B cell (primary cell): ENCODE measurements around the gene ARPC1A. TPM values are rescaled to one million over a fixed set of nuclear protein-coding genes. Genes with fewer than 3 reads are reported as not detected.

Experiments
- ATAC-seq: fragments of 200-7000 bp; cut with Tn5 transposase; one replicate; pipeline ENCODE4 v1.10.0; 2021; ENCODE audit warnings: low read depth, mild to moderate bottlenecking, moderate number of reproducible peaks, moderate library complexity
- CTCF ChIA-PET: fragments of 350-600 bp; sonication (Branson Sonifier 250); formaldehyde crosslinking; loops from one replicate; lab custom pipeline; 2021; ENCODE audit warnings: antibody characterized with exemption, inconsistent platforms; lab: Charles Lee
- POLR2A ChIA-PET: fragments of 350-600 bp; sonication (Branson Sonifier 250); formaldehyde crosslinking; loops from one replicate; lab custom pipeline; 2021; ENCODE audit warnings: antibody characterized with exemption; lab: Charles Lee
- DNase-seq: peaks from one replicate; pipeline ENCODE4 v3.0.0; 2013
- H2AFZ ChIP-seq: 2 replicates; pipeline ENCODE4 v1.6.1; 2012; ENCODE audit warnings: mild to moderate bottlenecking, low read depth, low read length; ENCODE audit not compliant: insufficient read depth, poor library complexity, severe bottlenecking
- H3K27ac ChIP-seq, 2 donors: 1 replicate in 1 of 2; 2 replicates in 1 of 2; pipeline ENCODE4 v1.5.1; 2012 to 2013; ENCODE audit warnings: low read length in 2 of 2, mild to moderate bottlenecking in 2 of 2, moderate library complexity in 1 of 2
- H3K27me3 ChIP-seq, 4 experiments: fragments of 200-600 bp in 1 of 4; sonication (generic) in 1 of 4; replicated peaks in 1 of 4; 1 replicate in 2 of 4; 2 replicates in 2 of 4; pipeline versions ENCODE4 v1.6.1 to v1.7.0; 2013 to 2016; ENCODE audit warnings: low read length in 3 of 4, mild to moderate bottlenecking in 2 of 4, mixed read lengths in 1 of 4, moderate library complexity in 1 of 4; ENCODE audit not compliant: insufficient read depth in 4 of 4, control insufficient read depth in 3 of 4; ENCODE audit errors: control extremely low read depth in 1 of 4
- H3K36me3 ChIP-seq, 2 experiments: replicated peaks in 1 of 2; 1 replicate in 1 of 2; 2 replicates in 1 of 2; pipeline versions ENCODE4 v1.6.1 to v1.7.1; 2013; ENCODE audit warnings: low read length in 1 of 2; ENCODE audit not compliant: insufficient read depth in 2 of 2, control insufficient read depth in 1 of 2; ENCODE audit errors: control extremely low read depth in 1 of 2, extremely low read depth in 1 of 2
- H3K4me1 ChIP-seq, 2 donors: fragments of 200-600 bp in 1 of 2; sonication (generic) in 1 of 2; 1 replicate in 1 of 2; 2 replicates in 1 of 2; pipeline versions ENCODE4 v1.5.1 to v1.6.1; 2013 to 2017; ENCODE audit warnings: low read length in 2 of 2; ENCODE audit not compliant: control insufficient read depth in 2 of 2, insufficient read depth in 2 of 2
- H3K4me2 ChIP-seq: replicated peaks from 2 replicates; pipeline ENCODE3; 2012; ENCODE audit warnings: mild to moderate bottlenecking, low read depth, low read length; ENCODE audit not compliant: poor library complexity, severe bottlenecking
- H3K4me3 ChIP-seq, 5 experiments: fragments of 200-600 bp in 1 of 5; sonication (generic) in 1 of 5; 1 replicate in 3 of 5; 2 replicates in 2 of 5; pipeline versions ENCODE4 v1.5.1 to v1.7.0; 2011 to 2016; ENCODE audit warnings: low read length in 4 of 5, mild to moderate bottlenecking in 4 of 5, low read depth in 2 of 5, control low read depth in 1 of 5, moderate library complexity in 1 of 5; ENCODE audit not compliant: insufficient read depth in 1 of 5; ENCODE audit errors: control extremely low read depth in 1 of 5, extremely low read depth in 1 of 5
- H3K79me2 ChIP-seq: fragments of 200-600 bp; sonication (generic); one replicate; pipeline ENCODE4 v1.6.0; 2016; ENCODE audit warnings: low read length; ENCODE audit not compliant: control insufficient read depth, insufficient read depth
- H3K9ac ChIP-seq: fragments of 200-600 bp; sonication (generic); 2 replicates; pipeline ENCODE4 v1.6.1; 2017; ENCODE audit warnings: mild to moderate bottlenecking, low read length, moderate library complexity
- H3K9me3 ChIP-seq, 3 donors: one replicate each; pipeline versions ENCODE4 v1.6.1 to v1.7.1; 2013; ENCODE audit warnings: low read length in 2 of 3; ENCODE audit not compliant: control insufficient read depth in 2 of 3, insufficient read depth in 1 of 3; ENCODE audit errors: control extremely low read depth in 1 of 3
- H4K20me1 ChIP-seq: 2 replicates; pipeline ENCODE4 v1.6.0; 2012; ENCODE audit warnings: mild to moderate bottlenecking, low read length; ENCODE audit not compliant: insufficient read depth, control insufficient read depth, poor library complexity, severe bottlenecking
- H3K27ac Mint-ChIP-seq: one replicate; pipeline ENCODE4 v1.8.0; 2021; ENCODE audit warnings: mixed read lengths
- H3K27me3 Mint-ChIP-seq: one replicate; pipeline ENCODE4 v1.8.0; 2021; ENCODE audit warnings: mixed read lengths
- H3K4me1 Mint-ChIP-seq: one replicate; pipeline ENCODE4 v1.8.0; 2021; ENCODE audit warnings: mixed read lengths
- H3K4me3 Mint-ChIP-seq: one replicate; pipeline ENCODE4 v1.8.0; 2021; ENCODE audit warnings: mixed read lengths
- H3K9me3 Mint-ChIP-seq: one replicate; pipeline ENCODE4 v1.8.0; 2022; ENCODE audit warnings: mixed read lengths; ENCODE audit not compliant: insufficient read depth
- EZH2 ChIP-seq: IDR thresholded peaks from 2 replicates; pipeline ENCODE4 v1.6.1; 2012; ENCODE audit warnings: borderline replicate concordance, low read depth, mild to moderate bottlenecking, moderate library complexity, low read length; ENCODE audit not compliant: insufficient read depth, poor library complexity, severe bottlenecking
- WGBS: methylation state at CpG from one replicate; pipeline ENCODE4 v1.1.5; 2013; ENCODE audit warnings: missing lambda C conversion rate; ENCODE audit not compliant: insufficient coverage; 5-methylcytosine and 5-hydroxymethylcytosine counted together
- intact Hi-C: fragments of 100-400 bp; cut with micrococcal nuclease; formaldehyde crosslinking; loops from one replicate; pipeline ENCODE4 v1.10.0; 2022
- polyA plus RNA-seq: library from polyadenylated mRNA; depleted of rRNA; stranded (reverse); fragments of >200 nt; gene quantifications from 2 replicates; pipeline ENCODE4 v1.2.3, GENCODE V29; 2012
- total RNA-seq, 2 donors: library from RNA; stranded (reverse); fragments of 120-200 nt in 1 of 2; gene quantifications; 1 replicate in 1 of 2; 2 replicates in 1 of 2; pipeline versions ENCODE4 v1.2.3 to v1.2.4, GENCODE V29; 2013 to 2022
- TF ChIP-seq, protein P1 (sequence below): fragments of 200-600 bp; IDR thresholded peaks from one replicate; pipeline ENCODE4 v1.8.0; 2022; ENCODE audit warnings: antibody characterized with exemption, mild to moderate bottlenecking

The ARPC1A gene
- total and polyA plus RNA-seq, 2 donors (not counting 1 experiment from before 2014, with no cell fraction given) = 41.7 to 45.5 TPM

DNA sequence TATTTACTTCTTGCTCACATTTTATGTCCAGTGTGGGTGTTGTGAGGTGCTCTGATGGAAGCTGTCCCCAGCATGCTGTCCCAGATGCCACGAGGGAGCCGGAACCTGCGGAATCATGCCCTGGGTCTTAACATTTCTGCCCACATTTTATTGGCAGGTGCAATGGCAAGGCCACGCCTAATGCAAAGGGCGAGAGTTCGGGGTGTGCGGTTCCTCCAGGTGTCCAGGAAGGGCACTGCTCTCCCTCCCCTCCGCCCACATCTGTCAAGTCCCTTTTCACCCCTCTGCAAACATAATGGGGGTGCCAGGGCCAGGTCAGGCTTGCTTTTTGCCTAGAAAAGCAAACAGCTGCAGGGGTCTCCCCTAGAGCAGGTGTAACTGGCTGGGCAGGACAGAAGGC, 66.3 kb downstream of the ARPC1A start:
- H3K4me3 ChIP-seq = peak overlapping the region in 1 of 5 experiments; percentile 50
- WGBS = 70% methylated on average over 8 of the region's 8 CpGs
- ATAC-seq (no peak), DNase-seq (no peak)
- H3K4me1 Mint-ChIP-seq = peaks cover 22% of the 10 kb centered on the region
- H3K9ac ChIP-seq = no peak overlapping the region
- H3K4me3 Mint-ChIP-seq = peak overlapping the region; percentile 39
- POLR2A ChIA-PET = interaction anchor here (1.5 to 2.1 kb wide), 4 partner anchors 11 to 112 kb away, joined by 4 to 12 read pairs (median 6); partner anchors contain the start of genes BUD31, PDAP1 and ZKSCAN5
- intact Hi-C loops = no loop called here
- no peaks in the 10 kb centered on the region for H3K9me3 Mint-ChIP-seq
- peaks cover 12 to 20% of the 10 kb centered on the region in 2 donors for H3K4me1 ChIP-seq
- no peaks in the 10 kb centered on the region for H3K27me3 Mint-ChIP-seq
- H3K36me3 ChIP-seq = peaks cover 0 to 75% of the 10 kb centered on the region in 2 experiments
- H3K4me2 ChIP-seq = peak overlapping the region; percentile 93
- H3K9me3 ChIP-seq = no peaks in the 10 kb centered on the region
- H3K27ac ChIP-seq = peak overlapping the region; percentile 26 to 65
- H4K20me1 ChIP-seq = peaks cover 85% of the 10 kb centered on the region
- H3K27me3 ChIP-seq = no peaks in the 10 kb centered on the region
- TF ChIP-seq, protein P1, sequence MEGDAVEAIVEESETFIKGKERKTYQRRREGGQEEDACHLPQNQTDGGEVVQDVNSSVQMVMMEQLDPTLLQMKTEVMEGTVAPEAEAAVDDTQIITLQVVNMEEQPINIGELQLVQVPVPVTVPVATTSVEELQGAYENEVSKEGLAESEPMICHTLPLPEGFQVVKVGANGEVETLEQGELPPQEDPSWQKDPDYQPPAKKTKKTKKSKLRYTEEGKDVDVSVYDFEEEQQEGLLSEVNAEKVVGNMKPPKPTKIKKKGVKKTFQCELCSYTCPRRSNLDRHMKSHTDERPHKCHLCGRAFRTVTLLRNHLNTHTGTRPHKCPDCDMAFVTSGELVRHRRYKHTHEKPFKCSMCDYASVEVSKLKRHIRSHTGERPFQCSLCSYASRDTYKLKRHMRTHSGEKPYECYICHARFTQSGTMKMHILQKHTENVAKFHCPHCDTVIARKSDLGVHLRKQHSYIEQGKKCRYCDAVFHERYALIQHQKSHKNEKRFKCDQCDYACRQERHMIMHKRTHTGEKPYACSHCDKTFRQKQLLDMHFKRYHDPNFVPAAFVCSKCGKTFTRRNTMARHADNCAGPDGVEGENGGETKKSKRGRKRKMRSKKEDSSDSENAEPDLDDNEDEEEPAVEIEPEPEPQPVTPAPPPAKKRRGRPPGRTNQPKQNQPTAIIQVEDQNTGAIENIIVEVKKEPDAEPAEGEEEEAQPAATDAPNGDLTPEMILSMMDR = no peak
- no peak for TF ChIP-seq EZH2
- H2AFZ ChIP-seq = no peak overlapping the region
- peaks cover 49% of the 10 kb centered on the region for H3K79me2 ChIP-seq
- peak overlapping the region; percentile 59 for H3K27ac Mint-ChIP-seq
- CTCF ChIA-PET = interaction anchor here (1.0 to 3.8 kb wide), 4 partner anchors 15 to 27 kb away, joined by 3 to 20 read pairs (median 8); partner anchors contain the start of genes ARPC1B, BUD31 and PDAP1
